WERI-Rb-1 (cell line): ENCODE data around the gene EDARADD.

Experiments
- DNase-seq: peaks from one replicate; pipeline ENCODE4 v3.0.0-alpha.2; 2020
- H3K27ac ChIP-seq: fragments of 250-450 bp; sonication (Bioruptor Pico); 2 replicates; pipeline ENCODE4 v1.5.1; 2020; ENCODE audit warnings: mild to moderate bottlenecking, moderate library complexity
- H3K27me3 ChIP-seq: fragments of 250-450 bp; sonication (Bioruptor Pico); 2 replicates; pipeline ENCODE4 v1.5.1; 2021; ENCODE audit warnings: mild to moderate bottlenecking, low read depth, moderate library complexity; ENCODE audit not compliant: insufficient read depth, severe bottlenecking
- H3K36me3 ChIP-seq: fragments of 250-450 bp; sonication (Bioruptor Pico); 2 replicates; pipeline ENCODE4 v1.5.1; 2020; ENCODE audit warnings: mild to moderate bottlenecking, moderate library complexity
- H3K4me3 ChIP-seq: 2 replicates; pipeline ENCODE4 v1.5.1; 2011; ENCODE audit warnings: low read depth, mild to moderate bottlenecking, control low read depth, low read length
- H3K9me3 ChIP-seq: fragments of 250-450 bp; sonication (Bioruptor Pico); 2 replicates; pipeline ENCODE4 v1.5.1; 2021; ENCODE audit warnings: mild to moderate bottlenecking, moderate library complexity; ENCODE audit not compliant: severe bottlenecking
- CTCF ChIP-seq: IDR thresholded peaks from 2 replicates; pipeline ENCODE4 v1.5.1; 2011; ENCODE audit warnings: low read depth, mild to moderate bottlenecking, control low read depth, inconsistent platforms, low read length

Gene EDARADD

GRCh38 chr1:236400061-236400603 lies 6.0 kb downstream of the EDARADD start:
- Histone ChIP-seq H3K27me3 (peaks cover 3% of the 10 kb centered on the region), H3K27ac (no peak overlapping the region), H3K36me3 (no peaks in the 10 kb centered on the region), H3K4me3 (no peak overlapping the region), H3K9me3 (no peaks in the 10 kb centered on the region)
- no peak for TF ChIP-seq CTCF
- no peak for DNase-seq

- Histone ChIP-seq H3K4me3 (no peak overlapping the region), H3K9me3 (no peaks in the 10 kb centered on the region), H3K27me3 (no peaks in the 10 kb centered on the region), H3K27ac (no peak overlapping the region), H3K36me3 (no peaks in the 10 kb centered on the region)
- DNase-seq, result no peak
- no peak for TF ChIP-seq CTCF
Observed at GRCh38 chr1:236401698-236402097, 7.6 kb downstream of the EDARADD start.

- H3K36me3 ChIP-seq, result no peaks in the 10 kb centered on the region
- H3K27ac ChIP-seq, result no peak overlapping the region
- no peak for DNase-seq
- no peak overlapping the region for H3K4me3 ChIP-seq
- H3K9me3 ChIP-seq, result no peaks in the 10 kb centered on the region
- H3K27me3 ChIP-seq, result no peaks in the 10 kb centered on the region
- TF ChIP-seq CTCF, result no peak
Observed at GRCh38 chr1:236403905-236404696, 10.0 kb downstream of the EDARADD start.

- Histone ChIP-seq H3K9me3 (no peaks in the 10 kb centered on the region), H3K4me3 (no peak overlapping the region), H3K36me3 (no peaks in the 10 kb centered on the region), H3K27ac (no peak overlapping the region), H3K27me3 (no peaks in the 10 kb centered on the region)
- TF ChIP-seq CTCF, result no peak
- no peak for DNase-seq
Observed at GRCh38 chr1:236407059-236407458, 13.0 kb downstream of the EDARADD start.

GRCh38 chr1:236413688-236414087 lies 19.6 kb downstream of the EDARADD start:
- Histone ChIP-seq H3K27ac (no peak overlapping the region), H3K27me3 (no peaks in the 10 kb centered on the region)

More at GRCh38 chr1:236413688-236414087, 19.6 kb downstream of the EDARADD start:
- H3K4me3 ChIP-seq, result no peak overlapping the region
- no peak for TF ChIP-seq CTCF
- H3K9me3 ChIP-seq, result no peaks in the 10 kb centered on the region
- DNase-seq, result no peak
- H3K36me3 ChIP-seq, result no peaks in the 10 kb centered on the region
